Colonic mucosa (tissue), 4 donors: ENCODE data around the gene MTHFR. TPM values are rescaled to one million over a fixed set of nuclear protein-coding genes. Genes with fewer than 3 reads are reported as not detected.

Experiments used
- DNase-seq: peaks from one replicate; pipeline ENCODE4 v3.0.0-alpha.2; 2020
- H3K27ac ChIP-seq: fragments of 200-600 bp; one replicate; pipeline ENCODE4 v1.8.0; 2021
- H3K27me3 ChIP-seq: fragments of 200-600 bp; one replicate; pipeline ENCODE4 v1.8.0; 2021
- H3K36me3 ChIP-seq: fragments of 200-600 bp; one replicate; pipeline ENCODE4 v1.8.0; 2021
- H3K4me1 ChIP-seq: fragments of 200-600 bp; one replicate; pipeline ENCODE4 v1.8.0; 2021; ENCODE audit warnings: mild to moderate bottlenecking
- H3K4me3 ChIP-seq: fragments of 200-600 bp; one replicate; pipeline ENCODE4 v1.8.0; 2021
- H3K9ac ChIP-seq, 2 donors: one replicate each; pipeline ENCODE4 v1.7.0; 2013; ENCODE audit warnings: control low read depth in 2 of 2, low read depth in 2 of 2, low read length in 2 of 2
- H3K9me3 ChIP-seq: fragments of 200-600 bp; one replicate; pipeline ENCODE4 v1.8.0; 2021
- intact Hi-C: fragments of 100-400 bp; cut with DNase I; formaldehyde crosslinking; loops from one replicate; pipeline ENCODE4 v1.14.1; 2022
- total RNA-seq, 2 donors: library from RNA; stranded (reverse); fragmentation: NEBNext Ultra II Directional in 1 of 2; extraction: Animal tissue kit (Norgen Biotek cat#: 25700) in 1 of 2; gene quantifications; one replicate each; pipeline ENCODE4 v1.2.1, GENCODE V29; 2021
- TF ChIP-seq, protein P1 (sequence below): fragments of 200-600 bp; IDR thresholded peaks from one replicate; pipeline ENCODE4 v1.8.0; 2022; ENCODE audit warnings: antibody characterized with exemption, mild to moderate bottlenecking
- donor health status: healthy.
- donor health status: DM: no; HTN: no; CAD: no.
- donor health status: DM: no; HTN: no; CAD: no.

Gene MTHFR
- total RNA-seq, 2 donors from 2014 or later = 23.8 to 30.4 TPM

DNA sequence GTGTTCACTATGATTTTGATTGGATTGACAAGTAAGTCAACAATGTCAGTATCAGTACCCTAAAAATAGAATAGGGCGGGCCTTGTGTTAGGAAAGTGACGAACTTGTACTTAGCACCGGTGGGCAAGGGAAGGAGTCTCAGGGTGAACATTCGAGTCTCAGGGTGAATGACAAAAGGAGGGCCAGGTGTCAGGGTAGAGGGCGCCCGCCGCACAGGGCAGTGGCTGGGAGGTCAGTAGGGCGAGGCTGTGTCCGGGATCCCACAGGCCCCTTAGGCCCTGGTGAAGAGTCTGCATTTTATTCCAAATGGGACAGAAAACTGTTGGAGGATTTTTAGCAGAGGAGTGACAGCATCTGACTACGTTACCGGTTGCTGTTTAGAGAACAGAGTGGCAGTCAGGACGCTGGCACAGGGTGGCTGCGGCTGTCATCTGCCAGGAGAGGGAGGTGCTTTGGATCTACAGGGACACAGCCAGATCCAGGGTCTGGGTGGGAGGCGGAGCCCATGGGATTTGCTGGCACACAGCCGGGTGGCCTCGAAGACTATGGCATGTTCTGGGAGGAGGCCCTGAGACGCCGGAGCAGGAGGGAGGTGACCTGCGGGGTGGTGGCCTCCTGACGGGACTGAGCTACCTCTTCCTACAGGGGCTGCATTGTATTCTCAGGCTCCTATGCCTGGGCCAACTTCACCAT lies 58.8 kb downstream of the MTHFR start:
- intact Hi-C loops = no loop called here
- no peak for DNase-seq
- no peaks in the 10 kb centered on the region for H3K36me3 ChIP-seq
- no peaks in the 10 kb centered on the region for H3K27me3 ChIP-seq
- no peaks in the 10 kb centered on the region for H3K9me3 ChIP-seq
- TF ChIP-seq, protein P1, sequence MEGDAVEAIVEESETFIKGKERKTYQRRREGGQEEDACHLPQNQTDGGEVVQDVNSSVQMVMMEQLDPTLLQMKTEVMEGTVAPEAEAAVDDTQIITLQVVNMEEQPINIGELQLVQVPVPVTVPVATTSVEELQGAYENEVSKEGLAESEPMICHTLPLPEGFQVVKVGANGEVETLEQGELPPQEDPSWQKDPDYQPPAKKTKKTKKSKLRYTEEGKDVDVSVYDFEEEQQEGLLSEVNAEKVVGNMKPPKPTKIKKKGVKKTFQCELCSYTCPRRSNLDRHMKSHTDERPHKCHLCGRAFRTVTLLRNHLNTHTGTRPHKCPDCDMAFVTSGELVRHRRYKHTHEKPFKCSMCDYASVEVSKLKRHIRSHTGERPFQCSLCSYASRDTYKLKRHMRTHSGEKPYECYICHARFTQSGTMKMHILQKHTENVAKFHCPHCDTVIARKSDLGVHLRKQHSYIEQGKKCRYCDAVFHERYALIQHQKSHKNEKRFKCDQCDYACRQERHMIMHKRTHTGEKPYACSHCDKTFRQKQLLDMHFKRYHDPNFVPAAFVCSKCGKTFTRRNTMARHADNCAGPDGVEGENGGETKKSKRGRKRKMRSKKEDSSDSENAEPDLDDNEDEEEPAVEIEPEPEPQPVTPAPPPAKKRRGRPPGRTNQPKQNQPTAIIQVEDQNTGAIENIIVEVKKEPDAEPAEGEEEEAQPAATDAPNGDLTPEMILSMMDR = no peak
- no peak overlapping the region for H3K4me3 ChIP-seq
- H3K9ac ChIP-seq = no peak overlapping the region
- no peak overlapping the region for H3K27ac ChIP-seq
- H3K4me1 ChIP-seq = no peaks in the 10 kb centered on the region

DNA sequence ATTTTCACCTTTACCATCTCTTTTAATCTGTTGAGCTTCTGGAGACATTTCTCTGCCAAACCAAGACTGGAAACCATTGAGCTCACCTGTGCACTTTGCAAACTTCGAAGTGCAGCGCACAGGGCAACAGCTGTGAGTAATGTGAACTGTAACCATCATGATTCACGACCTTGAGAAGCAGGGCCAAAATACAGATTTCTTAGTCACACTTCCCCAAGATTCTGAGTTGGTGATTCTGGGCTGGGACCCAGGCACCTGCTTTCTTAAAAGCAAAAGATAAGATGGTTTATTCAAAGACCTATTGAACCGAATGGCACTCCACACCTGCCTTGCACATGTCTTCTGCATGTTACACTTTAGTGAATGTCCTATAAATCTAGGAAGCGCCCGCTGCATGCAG lies 59.7 kb downstream of the MTHFR start:
- H3K9me3 ChIP-seq = no peaks in the 10 kb centered on the region
- H3K4me3 ChIP-seq = no peak overlapping the region
- DNase-seq = no peak
- no peak overlapping the region for H3K27ac ChIP-seq
- no peak overlapping the region for H3K9ac ChIP-seq
- intact Hi-C loops = no loop called here
- TF ChIP-seq, protein P1 = no peak
- H3K36me3 ChIP-seq = no peaks in the 10 kb centered on the region
- no peaks in the 10 kb centered on the region for H3K4me1 ChIP-seq
- H3K27me3 ChIP-seq = no peaks in the 10 kb centered on the region

DNA sequence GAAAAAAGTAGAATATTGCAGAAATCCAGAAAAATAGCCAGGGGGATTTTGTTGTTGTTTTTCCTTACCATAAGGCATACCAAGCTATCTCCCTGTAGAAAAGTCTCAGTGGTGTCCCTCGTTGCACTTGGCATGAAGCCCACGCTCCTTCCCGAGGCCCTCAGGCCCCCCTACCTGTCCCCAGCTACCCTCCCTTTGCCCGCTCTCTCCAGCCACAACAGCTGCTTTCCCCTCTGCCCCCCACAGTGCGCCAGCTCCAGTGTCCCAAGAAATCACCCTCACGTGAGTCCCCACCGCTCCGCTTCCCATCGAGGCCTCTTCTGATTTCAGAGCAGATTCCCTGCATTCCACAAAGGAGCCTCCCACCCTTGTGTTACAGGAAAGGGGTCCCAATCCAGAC lies 61.5 kb downstream of the MTHFR start:
- Histone ChIP-seq H3K36me3 (no peaks in the 10 kb centered on the region), H3K4me3 (no peak overlapping the region), H3K4me1 (no peaks in the 10 kb centered on the region), H3K27ac (no peak overlapping the region), H3K9me3 (no peaks in the 10 kb centered on the region), H3K27me3 (no peaks in the 10 kb centered on the region), H3K9ac (no peak overlapping the region)
- no peak for DNase-seq
- TF ChIP-seq, protein P1 = no peak
- intact Hi-C loops = no loop called here

DNA sequence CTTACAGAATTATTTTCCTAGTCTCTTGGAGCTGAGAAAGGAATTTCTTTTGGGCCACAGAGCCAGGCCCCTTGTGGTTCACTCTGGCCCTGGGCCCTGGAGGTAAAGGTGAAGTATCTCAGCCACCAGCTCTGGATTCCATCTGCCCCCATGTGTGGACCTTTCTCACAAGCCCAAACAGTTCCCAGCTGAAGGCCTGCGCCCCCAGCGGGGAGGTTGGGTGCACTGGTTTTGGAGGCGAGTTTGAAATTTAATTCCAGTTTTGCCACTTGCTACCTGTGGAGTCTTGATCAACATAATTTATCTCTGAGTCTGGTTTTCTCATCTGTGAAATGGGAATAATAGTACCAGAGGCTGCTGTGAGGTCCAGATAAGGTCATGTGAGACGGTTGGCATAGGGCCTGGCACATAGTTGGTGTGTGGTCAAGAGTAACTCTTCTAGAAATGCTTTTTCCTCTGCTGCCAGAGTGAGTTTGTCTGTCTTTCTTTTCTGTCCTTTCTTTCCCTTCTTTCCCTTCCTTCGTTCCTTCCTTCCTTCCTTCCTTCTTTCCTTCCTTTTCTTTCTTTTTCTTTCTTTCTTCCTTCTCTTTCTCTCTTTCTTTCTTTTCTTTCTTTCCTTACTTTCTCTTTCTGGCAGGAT lies 63.7 kb downstream of the MTHFR start:
- no peak for DNase-seq
- intact Hi-C loops = no loop called here
- Histone ChIP-seq H3K9ac (no peak overlapping the region), H3K27me3 (no peaks in the 10 kb centered on the region), H3K4me3 (no peak overlapping the region), H3K27ac (no peak overlapping the region), H3K4me1 (no peaks in the 10 kb centered on the region), H3K36me3 (no peaks in the 10 kb centered on the region), H3K9me3 (no peaks in the 10 kb centered on the region)
- TF ChIP-seq, protein P1 = no peak

DNA sequence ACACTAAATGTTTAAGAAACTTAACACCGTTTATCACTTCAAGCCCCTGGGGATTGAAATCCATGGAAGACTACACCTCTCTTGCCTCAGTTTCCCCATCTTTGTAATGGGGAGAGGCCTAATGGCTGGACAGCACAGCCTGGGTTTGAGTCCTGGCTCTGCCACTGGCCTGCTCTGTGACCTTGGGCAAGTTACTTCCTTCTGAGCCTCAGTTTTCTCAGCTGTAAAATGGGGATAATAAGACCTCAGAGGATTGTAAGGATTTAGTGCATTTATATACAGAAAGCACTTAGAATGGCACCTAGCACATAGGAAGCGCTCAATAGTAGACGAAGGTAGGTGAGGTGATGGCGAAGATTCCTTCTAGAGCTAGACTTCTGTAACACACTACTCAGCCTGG lies 64.3 kb downstream of the MTHFR start:
- H3K36me3 ChIP-seq = no peaks in the 10 kb centered on the region

More for the DNA sequence above, 64.3 kb downstream of the MTHFR start:
- Histone ChIP-seq H3K4me3 (no peak overlapping the region), H3K27ac (no peak overlapping the region), H3K27me3 (no peaks in the 10 kb centered on the region), H3K9ac (no peak overlapping the region), H3K4me1 (no peaks in the 10 kb centered on the region), H3K9me3 (no peaks in the 10 kb centered on the region)
- TF ChIP-seq, protein P1 = no peak
- intact Hi-C loops = no loop called here
- no peak for DNase-seq
